ENCODE data around the gene FGGY.
A peak's percentile ranks its signal among the peaks of the same experiment; 100 is the strongest.
"Not testable (repeated sequence)": the region's sequence is repeated elsewhere in the genome, so short reads cannot be mapped to it uniquely, and the experiment has no call there.

FGGY gene

GRCh38 chr1:59505596-59506028 is 208.7 kb downstream of the FGGY start:
- no peak for DNase-seq

GRCh38 chr1:59506952-59507351 is 210.1 kb downstream of the FGGY start:
- DNase-seq = no peak

- DNase-seq = no peak
Observed at GRCh38 chr1:59509341-59509875, 212.5 kb downstream of the FGGY start.

DNA sequence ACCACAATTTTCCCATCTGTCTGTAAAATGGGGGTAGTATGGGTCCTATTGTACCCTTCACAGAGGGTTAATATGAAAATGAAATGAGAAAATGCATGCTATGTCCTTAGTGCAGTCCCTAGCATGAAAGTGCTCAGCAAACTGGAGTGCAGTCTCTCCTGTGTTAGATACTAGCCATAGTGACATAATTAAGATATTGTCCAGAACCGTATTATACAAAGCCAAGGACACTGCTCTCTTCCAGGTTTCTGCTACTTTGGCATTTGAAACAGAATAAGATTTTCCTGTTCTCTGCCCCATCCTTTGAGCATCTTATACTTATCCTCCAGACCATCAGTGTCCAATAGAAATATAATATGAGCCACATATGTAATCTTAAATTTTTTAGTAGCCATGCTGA is 213.4 kb downstream of the FGGY start:
- DNase-seq = no peak

- DNase-seq = no peak
Observed at GRCh38 chr1:59511476-59512465, 214.9 kb downstream of the FGGY start.

GRCh38 chr1:59512702-59513101 is 215.8 kb downstream of the FGGY start:
- DNase-seq = no peak

GRCh38 chr1:59514061-59514909 is 217.4 kb downstream of the FGGY start:
- no peak for DNase-seq

DNA sequence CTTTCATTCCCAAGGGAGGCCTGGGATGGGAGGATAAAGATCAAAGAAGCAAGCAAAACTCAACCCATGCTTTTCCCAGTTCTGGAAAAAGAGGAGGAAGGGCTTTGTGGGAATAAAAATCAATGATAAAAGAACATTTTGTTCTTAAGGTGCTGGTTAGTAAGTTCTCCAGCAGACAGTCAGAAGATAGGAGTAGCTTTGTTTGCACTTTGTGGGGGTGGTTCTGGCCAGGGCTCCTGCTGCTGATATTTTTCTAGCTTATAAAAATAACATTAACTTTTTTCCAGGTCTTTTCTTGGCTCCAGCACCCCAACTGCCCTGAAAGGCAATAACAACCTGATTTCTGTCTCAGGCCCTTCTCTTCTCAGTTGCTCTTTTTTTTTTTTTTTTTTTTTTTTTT is 220.0 kb downstream of the FGGY start:
- no peak for DNase-seq

GRCh38 chr1:59520194-59520593 is 223.3 kb downstream of the FGGY start:
- no peak for DNase-seq

DNA sequence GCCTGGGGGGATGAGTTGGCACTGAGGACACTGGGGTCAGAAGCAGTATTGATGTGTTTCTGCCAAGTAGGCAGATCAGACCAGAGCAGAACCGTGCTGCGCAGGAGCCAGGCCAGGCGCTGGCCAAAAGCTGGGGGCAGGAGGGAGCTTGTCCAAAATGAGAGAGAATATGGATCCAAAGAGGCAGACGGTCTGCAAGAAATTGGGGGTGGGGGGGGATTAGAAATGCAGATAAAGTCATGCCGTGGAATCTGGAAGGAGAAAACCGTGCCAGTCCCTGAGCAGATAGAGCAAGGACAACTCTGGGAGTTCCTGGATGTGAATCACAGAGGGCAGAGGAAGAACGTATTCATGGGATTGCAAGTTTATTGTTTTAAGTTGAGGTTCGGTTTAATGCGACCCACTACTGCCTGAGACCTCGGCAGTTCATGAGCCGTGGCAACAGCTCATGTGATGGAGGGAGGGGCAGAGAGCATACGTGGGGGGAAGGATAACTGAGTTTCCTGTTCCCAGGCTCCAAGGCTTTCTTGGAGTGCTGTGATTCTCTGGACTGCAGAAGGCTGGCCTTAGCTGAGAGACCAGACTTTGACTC is 224.0 kb downstream of the FGGY start:
- DNase-seq = peak in 3 of 56 donors; percentile 2 to 6 (median 3)

DNA sequence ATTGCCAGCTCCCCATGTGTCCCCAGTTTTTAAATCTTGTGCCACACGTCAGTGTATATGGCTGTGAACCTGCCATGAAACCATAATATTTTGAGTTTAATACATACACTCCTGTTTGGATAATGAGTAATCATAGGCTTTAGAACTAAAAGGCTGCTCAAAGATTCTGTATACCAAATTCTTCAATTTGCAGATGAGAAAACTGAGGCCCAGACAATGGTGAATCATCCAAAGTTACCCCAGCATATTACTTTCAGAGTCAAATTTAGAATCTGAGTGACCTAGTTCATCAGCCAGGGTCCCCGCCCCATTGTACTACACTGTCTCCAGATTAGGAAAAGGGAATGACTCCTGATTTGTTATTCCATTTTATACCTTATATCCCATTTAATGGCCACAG is 224.6 kb downstream of the FGGY start:
- no peak for DNase-seq

GRCh38 chr1:59522925-59523505 is 226.1 kb downstream of the FGGY start:
- no peak for DNase-seq

GRCh38 chr1:59523745-59524450 is 227.0 kb downstream of the FGGY start:
- DNase-seq = no peak

GRCh38 chr1:59526240-59526639 is 229.3 kb downstream of the FGGY start:
- no peak for DNase-seq

DNA sequence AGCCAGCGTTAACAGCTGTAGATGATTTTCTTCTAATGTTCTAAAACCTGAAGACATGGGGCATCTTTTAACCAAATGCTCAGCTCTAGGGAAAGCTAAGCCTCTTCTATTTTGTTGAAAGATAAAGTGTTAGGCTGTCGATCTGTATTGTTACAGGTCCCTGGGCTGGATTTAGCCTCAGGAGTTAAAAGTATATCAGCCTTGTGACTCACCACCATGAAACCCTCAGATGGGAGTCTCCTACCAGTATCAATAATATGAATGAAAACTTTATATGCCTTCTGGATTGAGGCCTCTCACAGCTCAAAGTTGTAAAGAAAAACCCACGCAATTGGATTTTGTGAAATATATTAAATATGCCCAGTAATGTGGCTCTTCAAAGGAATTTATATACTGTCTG is 231.6 kb downstream of the FGGY start:
- no peak for DNase-seq

DNA sequence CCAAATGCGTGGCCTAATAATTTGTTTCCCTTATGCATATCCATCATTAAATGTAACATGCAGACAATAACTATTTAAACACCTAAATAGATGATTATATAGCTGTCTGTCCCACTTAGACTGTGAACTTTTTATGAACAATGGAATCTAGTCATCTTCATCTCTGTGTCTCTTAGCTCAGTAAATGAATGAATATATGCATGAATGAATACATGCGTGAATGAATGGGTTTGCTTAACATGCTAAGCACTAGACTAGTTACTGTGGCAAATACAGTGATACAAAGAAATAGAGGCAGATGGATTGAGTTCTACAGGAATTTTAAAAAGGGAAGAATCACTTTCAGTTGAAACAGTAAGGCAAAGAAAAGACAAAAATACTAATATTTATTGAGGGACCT is 232.0 kb downstream of the FGGY start:
- DNase-seq = no peak

- DNase-seq = no peak
Observed at GRCh38 chr1:59530119-59530518, 233.2 kb downstream of the FGGY start.

DNA sequence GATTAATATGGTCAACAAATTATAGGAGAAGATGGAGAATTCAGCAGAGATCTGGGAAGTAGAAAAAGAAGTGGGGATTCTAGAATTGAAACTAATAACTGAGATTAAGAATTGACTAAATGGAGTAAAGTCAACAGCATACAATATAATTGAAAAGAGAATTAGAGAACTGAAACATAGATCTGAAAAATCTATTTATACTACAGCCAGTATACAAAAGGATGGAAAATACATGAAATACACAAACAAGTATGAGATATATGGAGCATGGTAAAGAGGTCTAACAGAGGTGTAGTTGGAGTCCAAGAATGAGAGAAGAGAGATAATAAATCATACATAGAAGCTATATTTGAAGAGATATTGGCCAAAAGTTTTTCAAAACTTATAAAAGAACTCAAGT is 235.2 kb downstream of the FGGY start:
- DNase-seq = no peak

GRCh38 chr1:59538476-59538875 is 241.6 kb downstream of the FGGY start:
- DNase-seq = not testable (repeated sequence)

- DNase-seq = no peak
Observed at GRCh38 chr1:59539961-59540681, 243.2 kb downstream of the FGGY start.

Data from nucleus accumbens (tissue), 56 donors.